Measurements from ENCODE around the gene PROZ.

PROZ gene

GRCh38 chr13:113120300-113121182 is 37.9 kb upstream of the PROZ start:
- DNase-seq: no peak

- DNase-seq: no peak
Measured at GRCh38 chr13:113121183-113121927, 37.1 kb upstream of the PROZ start.

- DNase-seq: no peak
Measured at GRCh38 chr13:113121928-113122471, 36.4 kb upstream of the PROZ start.

GRCh38 chr13:113122550-113123225 is 35.8 kb upstream of the PROZ start, which contains the start of gene F10:
F10 (plus strand) TSS chr13:113122799; CDS start chr13:113122856, 57 bp downstream.
- DNase-seq: no peak

- no peak for DNase-seq
Measured at GRCh38 chr13:113123226-113124201, 34.9 kb upstream of the PROZ start.

GRCh38 chr13:113124211-113124970 is 34.1 kb upstream of the PROZ start:
- no peak for DNase-seq

- DNase-seq: no peak
Measured at GRCh38 chr13:113125506-113126264, 32.8 kb upstream of the PROZ start.

- no peak for DNase-seq
Measured at GRCh38 chr13:113126265-113127150, 31.9 kb upstream of the PROZ start.

- DNase-seq: no peak
Measured at GRCh38 chr13:113129480-113129879, 29.0 kb upstream of the PROZ start.

GRCh38 chr13:113129921-113130750 is 28.3 kb upstream of the PROZ start:
- DNase-seq: peak; percentile 36

GRCh38 chr13:113135281-113135760 is 23.1 kb upstream of the PROZ start:
- DNase-seq: no peak

GRCh38 chr13:113137691-113138298 is 20.7 kb upstream of the PROZ start:
- no peak for DNase-seq

- DNase-seq: no peak
Measured at GRCh38 chr13:113138792-113139551, 19.5 kb upstream of the PROZ start.

- no peak for DNase-seq
Measured at GRCh38 chr13:113139577-113139976, 18.9 kb upstream of the PROZ start.

GRCh38 chr13:113140677-113141600 is 17.5 kb upstream of the PROZ start:
- no peak for DNase-seq

- no peak for DNase-seq
Measured at GRCh38 chr13:113141601-113141970, 16.9 kb upstream of the PROZ start.
